ENCODE measurements around the gene CHMP5. TPM values are rescaled to one million over a fixed set of nuclear protein-coding genes. Genes with fewer than 3 reads are reported as not detected.

Gene CHMP5
- polyA plus RNA-seq, 2 of the 4 experiments (the other 2 are of a cell fraction): 108 to 187 TPM

- 0% methylated on average over 4 of the region's 4 CpGs for WGBS (ENCODE audit: missing lambda C conversion rate)
- Histone ChIP-seq H3K4me1 (peaks cover 42% of the 10 kb centered on the region), H3K4me3 (no peak overlapping the region), H3K9me3 (no peaks in the 10 kb centered on the region), H3K27ac (peak overlapping the region; percentile 85 to 90), H3K4me2 (peak overlapping the region; percentile 74)
- peak; percentile 90 for FAIRE-seq
- peak; percentile 97 to 99 for ATAC-seq
- CTCF ChIA-PET: interaction anchor here (0.9 to 5.8 kb wide), 3 partner anchors 31 to 45 kb away, joined by 3 to 32 read pairs (median 10); no protein-coding TSS in a partner anchor
- POLR2A ChIA-PET: interaction anchor here (1.3 kb wide), 1 partner anchor 39 kb away, joined by 6 read pairs; the partner anchor contains the start of gene NFX1
- DNase-seq (ENCODE audit: low read depth in 1 of 2, low spot score in 1 of 2): peak; percentile 81 to 97
- TF ChIP-seq JUNB (IDR thresholded peaks at IDR 0.05) (peak; percentile 94), CHD2 (IDR thresholded peaks at IDR 0.05; ENCODE audit: low read length, partially characterized antibody) (no peak), PHF8 (IDR thresholded peaks at IDR 0.05; ENCODE audit: borderline replicate concordance, low read depth) (no peak), HOXA7 (CRISPR knock-in tag; IDR thresholded peaks at IDR 0.05) (no peak), ZC3H11A (IDR thresholded peaks at IDR 0.05) (no peak), EHMT2 (IDR thresholded peaks at IDR 0.05; ENCODE audit: low read depth) (no peak), POLR2A (IDR thresholded peaks at IDR 0.05; ENCODE audit: low read length) (no peak), NFE2L2 (conservative IDR thresholded peaks at IDR 0.05; ENCODE audit: low read length) (no peak), EP300 (IDR thresholded peaks at IDR 0.05) (peak; percentile 78 to 87; a peak in 3 of 5 replicates), FOSL2 (IDR thresholded peaks at IDR 0.05) (peak; percentile 88), FOSL2 (CRISPR knock-in tag; IDR thresholded peaks at IDR 0.05) (peak; percentile 94), GATA3 (IDR thresholded peaks at IDR 0.05; ENCODE audit: borderline replicate concordance) (peak; percentile 79), MAX (IDR thresholded peaks at IDR 0.05) (peak; percentile 94), MAZ (IDR thresholded peaks at IDR 0.05; ENCODE audit: borderline replicate concordance, low read depth, low read length) (no peak), HOXB13 (CRISPR knock-in tag; IDR thresholded peaks at IDR 0.05; ENCODE audit: low read depth) (peak; percentile 9; the same call in 1 of the 2 replicates), ATOH8 (CRISPR knock-in tag; IDR thresholded peaks at IDR 0.05; ENCODE audit: low read depth) (no peak), NPAS2 (CRISPR knock-in tag; IDR thresholded peaks at IDR 0.05; ENCODE audit: borderline replicate concordance) (no peak), KDM1A (IDR thresholded peaks at IDR 0.05; ENCODE audit: low read depth) (no peak), RNF2 (IDR thresholded peaks at IDR 0.05; ENCODE audit: borderline replicate concordance, low read depth) (no peak), BHLHE40 (IDR thresholded peaks at IDR 0.05; ENCODE audit: low read depth, low read length) (no peak), BCL3 (IDR thresholded peaks at IDR 0.05) (peak; percentile 91; the same call in 2 of the 3 replicates), HMGXB4 (CRISPR knock-in tag; IDR thresholded peaks at IDR 0.05; ENCODE audit: borderline replicate concordance) (no peak), SREBF2 (IDR thresholded peaks at IDR 0.05) (no peak), ZSCAN20 (CRISPR knock-in tag; IDR thresholded peaks at IDR 0.05) (no peak), CBX2 (IDR thresholded peaks at IDR 0.05; ENCODE audit: borderline replicate concordance, low read depth) (no peak), FOXS1 (CRISPR knock-in tag; IDR thresholded peaks at IDR 0.05) (no peak), ZNF302 (CRISPR knock-in tag; IDR thresholded peaks at IDR 0.05) (no peak), HEYL (CRISPR knock-in tag; IDR thresholded peaks at IDR 0.05) (no peak), POLR2AphosphoS2 (conservative IDR thresholded peaks at IDR 0.05; ENCODE audit: low read length) (no peak), ZFP36 (IDR thresholded peaks at IDR 0.05; ENCODE audit: borderline replicate concordance, partially characterized antibody) (no peak), ESRRA (IDR thresholded peaks at IDR 0.05; ENCODE audit: borderline replicate concordance, low read length) (no peak), NR3C1 (IDR thresholded peaks at IDR 0.05) (no peak), HOXB5 (CRISPR knock-in tag; IDR thresholded peaks at IDR 0.05) (no peak), RARB (CRISPR knock-in tag; IDR thresholded peaks at IDR 0.05) (no peak), RCOR1 (IDR thresholded peaks at IDR 0.05; ENCODE audit: low read depth, low read length) (no peak), PBX3 (IDR thresholded peaks at IDR 0.05) (peak; percentile 50; the same call in 1 of the 2 replicates)
These were observed 64.3 kb downstream of the CHMP5 start for GRCh38 chr9:33329117-33329563.
